ENCODE data around the gene EDEM2. TPM values are rescaled to one million over a fixed set of nuclear protein-coding genes. Genes with fewer than 3 reads are reported as not detected.

Gene EDEM2
- total and polyA plus RNA-seq, 2 of the 13 experiments (the other 11 are each of a cell fraction or from before 2014, with no cell fraction given): 33.1 to 46.9 TPM

- TF ChIP-seq PRDM10 (CRISPR knock-in tag; IDR thresholded peaks at IDR 0.05; ENCODE audit: low read depth) (peak; percentile 65; the same call in 1 of the 2 replicates), GABPB1 (CRISPR knock-in tag; IDR thresholded peaks at IDR 0.05) (peak; percentile 83), ZNF7 (CRISPR knock-in tag; IDR thresholded peaks at IDR 0.05) (0 out of 2 replicates have a peak, but pooled peaks have one; percentile 15), SNAI1 (CRISPR knock-in tag; IDR thresholded peaks at IDR 0.05; ENCODE audit: borderline replicate concordance) (no peak), ZZZ3 (CRISPR knock-in tag; IDR thresholded peaks at IDR 0.05; ENCODE audit: borderline replicate concordance) (peak; percentile 76; the same call in 1 of the 2 replicates), ZNF362 (CRISPR knock-in tag; IDR thresholded peaks at IDR 0.05; ENCODE audit: borderline replicate concordance) (peak; percentile 59), ZNF761 (CRISPR knock-in tag; conservative IDR thresholded peaks at IDR 0.05) (peak; percentile 94), NFATC3 (CRISPR knock-in tag; IDR thresholded peaks at IDR 0.05) (no peak), ZFY (CRISPR knock-in tag; IDR thresholded peaks at IDR 0.05) (peak; percentile 95), ARNT (IDR thresholded peaks at IDR 0.05) (no peak), ZNF713 (CRISPR knock-in tag; IDR thresholded peaks at IDR 0.05) (no peak), ZNF382 (CRISPR knock-in tag; IDR thresholded peaks at IDR 0.05; ENCODE audit: borderline replicate concordance) (no peak), IKZF1 (IDR thresholded peaks at IDR 0.05) (no peak), KMT2B (CRISPR knock-in tag; IDR thresholded peaks at IDR 0.05) (peak; percentile 82), EED (CRISPR knock-in tag; IDR thresholded peaks at IDR 0.05) (peak; percentile 89), RFX3 (CRISPR knock-in tag; IDR thresholded peaks at IDR 0.05) (0 out of 2 replicates have a peak, but pooled peaks have one; percentile 34), ZNF777 (CRISPR knock-in tag; IDR thresholded peaks at IDR 0.05) (peak; percentile 33; the same call in 1 of the 2 replicates)
- TF ChIP-seq, protein P1, sequence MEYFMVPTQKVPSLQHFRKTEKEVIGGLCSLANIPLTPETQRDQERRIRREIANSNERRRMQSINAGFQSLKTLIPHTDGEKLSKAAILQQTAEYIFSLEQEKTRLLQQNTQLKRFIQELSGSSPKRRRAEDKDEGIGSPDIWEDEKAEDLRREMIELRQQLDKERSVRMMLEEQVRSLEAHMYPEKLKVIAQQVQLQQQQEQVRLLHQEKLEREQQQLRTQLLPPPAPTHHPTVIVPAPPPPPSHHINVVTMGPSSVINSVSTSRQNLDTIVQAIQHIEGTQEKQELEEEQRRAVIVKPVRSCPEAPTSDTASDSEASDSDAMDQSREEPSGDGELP (IDR thresholded peaks at IDR 0.05; ENCODE audit: borderline replicate concordance, low read depth): peak; percentile 38; the same call in 1 of the 2 replicates
- TF ChIP-seq, protein P2, sequence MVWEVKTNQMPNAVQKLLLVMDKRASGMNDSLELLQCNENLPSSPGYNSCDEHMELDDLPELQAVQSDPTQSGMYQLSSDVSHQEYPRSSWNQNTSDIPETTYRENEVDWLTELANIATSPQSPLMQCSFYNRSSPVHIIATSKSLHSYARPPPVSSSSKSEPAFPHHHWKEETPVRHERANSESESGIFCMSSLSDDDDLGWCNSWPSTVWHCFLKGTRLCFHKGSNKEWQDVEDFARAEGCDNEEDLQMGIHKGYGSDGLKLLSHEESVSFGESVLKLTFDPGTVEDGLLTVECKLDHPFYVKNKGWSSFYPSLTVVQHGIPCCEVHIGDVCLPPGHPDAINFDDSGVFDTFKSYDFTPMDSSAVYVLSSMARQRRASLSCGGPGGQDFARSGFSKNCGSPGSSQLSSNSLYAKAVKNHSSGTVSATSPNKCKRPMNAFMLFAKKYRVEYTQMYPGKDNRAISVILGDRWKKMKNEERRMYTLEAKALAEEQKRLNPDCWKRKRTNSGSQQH (CRISPR knock-in tag; IDR thresholded peaks at IDR 0.05; ENCODE audit: low read depth): peak; percentile 82; the same call in 1 of the 2 replicates
- TF ChIP-seq, protein P3, sequence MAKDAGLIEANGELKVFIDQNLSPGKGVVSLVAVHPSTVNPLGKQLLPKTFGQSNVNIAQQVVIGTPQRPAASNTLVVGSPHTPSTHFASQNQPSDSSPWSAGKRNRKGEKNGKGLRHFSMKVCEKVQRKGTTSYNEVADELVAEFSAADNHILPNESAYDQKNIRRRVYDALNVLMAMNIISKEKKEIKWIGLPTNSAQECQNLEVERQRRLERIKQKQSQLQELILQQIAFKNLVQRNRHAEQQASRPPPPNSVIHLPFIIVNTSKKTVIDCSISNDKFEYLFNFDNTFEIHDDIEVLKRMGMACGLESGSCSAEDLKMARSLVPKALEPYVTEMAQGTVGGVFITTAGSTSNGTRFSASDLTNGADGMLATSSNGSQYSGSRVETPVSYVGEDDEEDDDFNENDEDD (CRISPR knock-in tag; IDR thresholded peaks at IDR 0.05; ENCODE audit: borderline replicate concordance): peak; percentile 94; the same call in 1 of the 2 replicates
Measured at GRCh38 chr20:35174458-35175216, 27.5 kb upstream of the EDEM2 start (continued).

Data from HepG2 (cell line).